ENCODE data around the gene PSMD4.

- TF ChIP-seq CTCF (IDR thresholded peaks at IDR 0.05; ENCODE audit: extremely low read depth in 1 of 2, insufficient read depth in 1 of 2, low read depth in 1 of 2, low read length in 2 of 2): no peak
- TF ChIP-seq EZH2 (IDR thresholded peaks at IDR 0.05; ENCODE audit: borderline replicate concordance, low read depth, low read length, severe bottlenecking): no peak
- TF ChIP-seq GATA2 (IDR thresholded peaks at IDR 0.05; ENCODE audit: insufficient read depth, insufficient read length, low read depth, low read length): no peak
- no peak for TF ChIP-seq JUN (IDR thresholded peaks at IDR 0.05; ENCODE audit: borderline replicate concordance, insufficient read depth, insufficient read length, low read depth)
- no peak for TF ChIP-seq POLR2A (IDR thresholded peaks at IDR 0.05; ENCODE audit: low read depth, low read length)
- no peak for TF ChIP-seq MAX (IDR thresholded peaks at IDR 0.05; ENCODE audit: insufficient read depth, insufficient read length)
- TF ChIP-seq FOS (IDR thresholded peaks at IDR 0.05; ENCODE audit: borderline replicate concordance, insufficient read depth, low read length): no peak
- no peak for TF ChIP-seq MYC (IDR thresholded peaks at IDR 0.05; ENCODE audit: low read depth, low read length)
- no peak for TF ChIP-seq POLR2AphosphoS5 (IDR thresholded peaks at IDR 0.05; ENCODE audit: insufficient read depth, low read depth, low read length)
These were observed 32.9 kb upstream of the PSMD4 start for GRCh38 chr1:151221616-151222015.

Data from endothelial cell of umbilical vein (primary cell).